Measurements from ENCODE around the gene TCL1A. TPM values are rescaled to one million over a fixed set of nuclear protein-coding genes. Genes with fewer than 3 reads are reported as not detected.
"Not testable (repeated sequence)": the region's sequence is repeated elsewhere in the genome, so short reads cannot be mapped to it uniquely, and the experiment has no call there.

TCL1A gene, protein sequence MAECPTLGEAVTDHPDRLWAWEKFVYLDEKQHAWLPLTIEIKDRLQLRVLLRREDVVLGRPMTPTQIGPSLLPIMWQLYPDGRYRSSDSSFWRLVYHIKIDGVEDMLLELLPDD
- total RNA-seq = not detected

DNA sequence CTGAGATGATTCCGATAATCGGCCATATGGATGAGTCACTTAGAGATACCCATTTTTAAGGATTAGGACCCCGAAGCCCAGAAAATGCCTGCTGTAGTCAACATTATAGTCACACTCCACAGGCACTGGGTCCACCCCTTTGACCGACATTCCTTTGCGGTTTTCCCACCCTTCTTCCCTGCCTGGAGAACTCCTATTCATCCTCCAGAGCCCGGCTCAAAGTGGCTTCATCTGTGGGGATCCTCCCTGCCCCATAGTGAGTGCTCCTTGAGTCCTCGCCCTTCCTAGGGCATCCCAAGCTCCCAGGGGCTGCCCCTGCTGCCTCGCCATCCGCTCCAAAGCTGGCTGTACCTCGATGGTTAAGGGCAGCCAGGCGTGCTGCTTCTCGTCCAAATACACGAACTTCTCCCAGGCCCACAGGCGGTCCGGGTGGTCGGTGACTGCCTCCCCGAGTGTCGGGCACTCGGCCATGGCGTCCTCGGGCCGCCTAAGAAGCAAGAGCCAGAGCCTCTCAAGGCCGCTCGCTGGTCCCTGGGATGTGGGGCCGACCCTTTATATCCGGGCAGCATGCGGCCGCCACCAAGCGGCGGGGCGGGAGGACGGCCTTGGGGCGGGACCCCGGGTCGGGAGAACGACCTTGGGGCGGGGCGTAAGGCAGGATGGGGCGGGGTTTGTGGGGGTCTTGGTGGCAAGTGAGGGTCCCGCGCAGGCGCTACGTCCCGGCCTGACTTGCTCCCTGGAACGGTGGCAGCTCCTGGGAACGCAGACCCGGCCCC is at the start of gene TCL1A:
Gene TCL1A (minus strand): TSS at position 530 of the 776 bp plus-strand sequence. CDS start 59 bp downstream, at position 471.
- Mint-ChIP-seq H3K27me3 (peaks cover 29% of the 10 kb centered on the region), H3K9me3 (ENCODE audit: low read depth) (no peaks in the 10 kb centered on the region), H3K27ac (no peak within 1 kb of the TSS), H3K4me1 (no peaks in the 10 kb centered on the region), H3K36me3 (no peaks in the 10 kb centered on the region), H3K4me3 (no peak within 1 kb of the TSS)
- CTCF ChIA-PET = no interaction called here
- ATAC-seq (no peak), DNase-seq (no peak)

DNA sequence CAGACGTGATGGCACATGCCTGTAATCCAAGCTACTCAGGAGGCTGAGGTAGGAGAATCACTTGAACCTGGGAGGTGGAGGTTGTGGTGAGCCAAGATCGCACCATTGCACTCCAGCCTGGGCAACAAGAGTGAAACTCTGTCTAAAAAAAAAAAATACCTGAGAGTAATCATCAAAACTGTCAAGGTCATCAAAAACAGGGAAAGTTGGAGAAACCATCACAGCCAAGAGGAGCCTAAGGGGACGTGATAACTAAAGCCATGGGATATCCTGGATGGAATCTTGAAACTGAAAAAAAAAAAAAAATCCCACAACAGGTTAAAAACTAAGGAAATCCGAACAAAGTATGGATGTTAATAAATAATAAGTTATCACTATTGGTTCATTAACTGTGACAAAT is 49.1 kb upstream of the TCL1A start:
- H3K36me3 Mint-ChIP-seq; ATAC-seq; H3K4me3 Mint-ChIP-seq; H3K4me1 Mint-ChIP-seq; CTCF ChIA-PET; H3K9me3 Mint-ChIP-seq (ENCODE audit: low read depth); H3K27ac Mint-ChIP-seq; DNase-seq: not testable (repeated sequence)
- peaks cover 10% of the 10 kb centered on the region for H3K27me3 Mint-ChIP-seq

- CTCF ChIA-PET = interaction anchor here (3.8 kb wide), 1 partner anchor 13 kb away, joined by 13 read pairs; no protein-coding TSS in a partner anchor
- Mint-ChIP-seq H3K9me3 (ENCODE audit: low read depth) (no peaks in the 10 kb centered on the region), H3K4me1 (no peaks in the 10 kb centered on the region), H3K36me3 (no peaks in the 10 kb centered on the region), H3K27ac (no peak overlapping the region), H3K4me3 (no peak overlapping the region), H3K27me3 (peaks cover 7% of the 10 kb centered on the region)
- no peak for DNase-seq
- ATAC-seq = no peak
These were observed 47.5 kb upstream of the TCL1A start for GRCh38 chr14:95761436-95761835.

GRCh38 chr14:95760596-95760995 is 46.7 kb upstream of the TCL1A start:
- DNase-seq (no peak), ATAC-seq (no peak)
- H3K9me3 Mint-ChIP-seq (ENCODE audit: low read depth) = no peaks in the 10 kb centered on the region
- H3K27me3 Mint-ChIP-seq = peaks cover 7% of the 10 kb centered on the region
- no peaks in the 10 kb centered on the region for H3K4me1 Mint-ChIP-seq
- no peak overlapping the region for H3K4me3 Mint-ChIP-seq
- CTCF ChIA-PET = interaction anchor here (3.8 kb wide), 1 partner anchor 14 kb away, joined by 13 read pairs; no protein-coding TSS in a partner anchor
- H3K36me3 Mint-ChIP-seq = no peaks in the 10 kb centered on the region
- no peak overlapping the region for H3K27ac Mint-ChIP-seq

DNA sequence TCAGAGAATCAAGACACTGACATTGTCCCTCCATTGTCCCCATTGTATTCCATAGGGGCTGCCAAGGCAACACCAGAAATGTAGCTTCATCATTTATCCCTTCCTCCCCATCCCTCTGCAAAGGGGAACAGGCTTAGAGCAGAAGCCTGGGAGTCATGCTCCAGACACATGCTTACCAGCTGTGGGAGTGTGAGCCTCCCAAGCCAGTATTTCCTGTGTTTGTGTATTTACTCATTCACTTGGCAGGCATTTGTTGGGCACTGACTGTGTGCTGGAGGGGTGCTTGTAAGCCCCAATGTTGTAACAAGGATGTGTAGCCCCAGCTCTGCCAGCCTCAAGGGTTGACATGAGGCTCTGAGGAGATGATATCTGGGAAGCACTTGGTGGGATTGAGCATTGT is 46.0 kb upstream of the TCL1A start:
- no peak overlapping the region for H3K27ac Mint-ChIP-seq
- no peak overlapping the region for H3K4me3 Mint-ChIP-seq
- ATAC-seq = no peak
- CTCF ChIA-PET = interaction anchor here (3.8 kb wide), 1 partner anchor 15 kb away, joined by 13 read pairs; no protein-coding TSS in a partner anchor
- no peaks in the 10 kb centered on the region for H3K4me1 Mint-ChIP-seq
- no peak for DNase-seq
- H3K9me3 Mint-ChIP-seq (ENCODE audit: low read depth) = no peaks in the 10 kb centered on the region
- peaks cover 7% of the 10 kb centered on the region for H3K27me3 Mint-ChIP-seq
- no peaks in the 10 kb centered on the region for H3K36me3 Mint-ChIP-seq

- Mint-ChIP-seq H3K36me3 (no peaks in the 10 kb centered on the region), H3K27ac (no peak overlapping the region), H3K4me3 (no peak overlapping the region), H3K9me3 (ENCODE audit: low read depth) (no peaks in the 10 kb centered on the region), H3K27me3 (peaks cover 7% of the 10 kb centered on the region), H3K4me1 (no peaks in the 10 kb centered on the region)
- DNase-seq = no peak
- CTCF ChIA-PET = interaction anchor here (3.8 kb wide), 1 partner anchor 17 kb away, joined by 13 read pairs; no protein-coding TSS in a partner anchor
- no peak for ATAC-seq
These were observed 44.4 kb upstream of the TCL1A start for GRCh38 chr14:95758331-95758730.

GRCh38 chr14:95756751-95757150 is 42.8 kb upstream of the TCL1A start:
- peaks cover 9% of the 10 kb centered on the region for H3K27me3 Mint-ChIP-seq
- no peak for DNase-seq
- no peak overlapping the region for H3K27ac Mint-ChIP-seq
- no peaks in the 10 kb centered on the region for H3K4me1 Mint-ChIP-seq
- CTCF ChIA-PET = no interaction called here
- ATAC-seq = no peak
- no peak overlapping the region for H3K4me3 Mint-ChIP-seq
- H3K9me3 Mint-ChIP-seq (ENCODE audit: low read depth) = no peaks in the 10 kb centered on the region
- H3K36me3 Mint-ChIP-seq = no peaks in the 10 kb centered on the region

DNA sequence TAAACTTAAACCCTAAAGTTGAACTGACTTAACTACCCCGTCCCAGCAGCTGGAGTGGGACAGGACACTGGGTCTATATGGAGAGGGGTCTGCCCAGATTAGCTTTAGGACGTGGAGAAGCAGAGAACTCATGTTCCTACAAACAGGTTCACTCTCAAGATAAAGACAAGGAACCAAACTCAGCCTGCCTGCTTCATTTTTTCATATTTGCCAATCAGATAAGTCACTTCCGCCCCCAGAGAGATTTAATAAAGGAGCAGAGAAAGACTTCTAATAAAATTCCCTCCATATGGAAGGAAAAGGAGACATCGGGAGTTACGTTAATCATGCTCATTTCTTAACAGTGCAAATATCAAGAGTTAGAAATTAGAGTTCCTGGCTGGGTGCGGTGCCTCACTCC is 42.2 kb upstream of the TCL1A start:
- no peak for DNase-seq
- H3K36me3 Mint-ChIP-seq = no peaks in the 10 kb centered on the region
- ATAC-seq = no peak
- H3K4me3 Mint-ChIP-seq = no peak overlapping the region
- H3K4me1 Mint-ChIP-seq = no peaks in the 10 kb centered on the region
- peaks cover 5% of the 10 kb centered on the region for H3K27me3 Mint-ChIP-seq
- no peak overlapping the region for H3K27ac Mint-ChIP-seq
- CTCF ChIA-PET = no interaction called here
- no peaks in the 10 kb centered on the region for H3K9me3 Mint-ChIP-seq (ENCODE audit: low read depth)

GRCh38 chr14:95741781-95742180 is 27.9 kb upstream of the TCL1A start:
- Mint-ChIP-seq H3K27ac (no peak overlapping the region), H3K9me3 (ENCODE audit: low read depth) (peaks cover 5% of the 10 kb centered on the region), H3K27me3 (no peaks in the 10 kb centered on the region), H3K4me3 (no peak overlapping the region), H3K36me3 (peaks cover 4% of the 10 kb centered on the region), H3K4me1 (peaks cover 7% of the 10 kb centered on the region)
- no peak for DNase-seq
- CTCF ChIA-PET = no interaction called here
- ATAC-seq = no peak

- H3K27me3 Mint-ChIP-seq = no peaks in the 10 kb centered on the region
- CTCF ChIA-PET = no interaction called here
- peaks cover 5% of the 10 kb centered on the region for H3K9me3 Mint-ChIP-seq (ENCODE audit: low read depth)
- peaks cover 4% of the 10 kb centered on the region for H3K36me3 Mint-ChIP-seq
- no peak overlapping the region for H3K27ac Mint-ChIP-seq
- H3K4me3 Mint-ChIP-seq = no peak overlapping the region
- ATAC-seq (no peak), DNase-seq (no peak)
- H3K4me1 Mint-ChIP-seq = peaks cover 7% of the 10 kb centered on the region
These were observed 27.1 kb upstream of the TCL1A start for GRCh38 chr14:95741038-95741490.

- Mint-ChIP-seq H3K27ac (no peak overlapping the region), H3K36me3 (peaks cover 4% of the 10 kb centered on the region), H3K9me3 (ENCODE audit: low read depth) (peaks cover 5% of the 10 kb centered on the region), H3K4me3 (no peak overlapping the region), H3K27me3 (peaks cover 2% of the 10 kb centered on the region), H3K4me1 (peaks cover 7% of the 10 kb centered on the region)
- CTCF ChIA-PET = no interaction called here
- ATAC-seq = no peak
- DNase-seq = no peak
These were observed 25.4 kb upstream of the TCL1A start for GRCh38 chr14:95739356-95739755.

- peaks cover 15% of the 10 kb centered on the region for H3K27me3 Mint-ChIP-seq
- H3K27ac Mint-ChIP-seq = no peak overlapping the region
- DNase-seq (no peak), ATAC-seq (no peak)
- CTCF ChIA-PET = no interaction called here
- H3K9me3 Mint-ChIP-seq (ENCODE audit: low read depth) = no peaks in the 10 kb centered on the region
- H3K4me1 Mint-ChIP-seq = peaks cover 13% of the 10 kb centered on the region
- H3K36me3 Mint-ChIP-seq = no peaks in the 10 kb centered on the region
- H3K4me3 Mint-ChIP-seq = no peak overlapping the region
These were observed 19.3 kb upstream of the TCL1A start for GRCh38 chr14:95733212-95733611.

DNA sequence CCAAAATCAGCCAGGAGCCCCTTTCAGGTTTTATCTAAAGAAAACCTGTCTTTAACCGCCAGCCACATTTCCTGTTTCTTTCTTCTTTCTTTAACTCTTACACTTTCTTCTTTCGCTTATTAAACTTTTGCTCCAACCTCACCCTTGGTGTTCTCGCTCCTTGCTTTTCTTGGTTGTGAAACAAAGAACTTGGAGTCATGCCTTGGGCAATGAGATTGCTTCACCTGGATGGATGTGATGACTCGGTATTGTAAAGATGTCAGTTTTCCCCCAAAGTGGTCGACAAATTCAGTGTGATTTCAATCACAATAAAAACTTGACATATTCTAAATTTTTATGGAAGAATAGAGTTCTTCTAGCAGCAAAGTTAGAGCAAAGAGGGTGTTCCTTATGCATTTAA is 16.2 kb upstream of the TCL1A start:
- no peak for DNase-seq
- Mint-ChIP-seq H3K9me3 (ENCODE audit: low read depth) (no peaks in the 10 kb centered on the region), H3K27me3 (peaks cover 16% of the 10 kb centered on the region), H3K27ac (no peak overlapping the region), H3K36me3 (no peaks in the 10 kb centered on the region), H3K4me1 (peaks cover 13% of the 10 kb centered on the region), H3K4me3 (no peak overlapping the region)
- CTCF ChIA-PET = no interaction called here
- no peak for ATAC-seq

DNA sequence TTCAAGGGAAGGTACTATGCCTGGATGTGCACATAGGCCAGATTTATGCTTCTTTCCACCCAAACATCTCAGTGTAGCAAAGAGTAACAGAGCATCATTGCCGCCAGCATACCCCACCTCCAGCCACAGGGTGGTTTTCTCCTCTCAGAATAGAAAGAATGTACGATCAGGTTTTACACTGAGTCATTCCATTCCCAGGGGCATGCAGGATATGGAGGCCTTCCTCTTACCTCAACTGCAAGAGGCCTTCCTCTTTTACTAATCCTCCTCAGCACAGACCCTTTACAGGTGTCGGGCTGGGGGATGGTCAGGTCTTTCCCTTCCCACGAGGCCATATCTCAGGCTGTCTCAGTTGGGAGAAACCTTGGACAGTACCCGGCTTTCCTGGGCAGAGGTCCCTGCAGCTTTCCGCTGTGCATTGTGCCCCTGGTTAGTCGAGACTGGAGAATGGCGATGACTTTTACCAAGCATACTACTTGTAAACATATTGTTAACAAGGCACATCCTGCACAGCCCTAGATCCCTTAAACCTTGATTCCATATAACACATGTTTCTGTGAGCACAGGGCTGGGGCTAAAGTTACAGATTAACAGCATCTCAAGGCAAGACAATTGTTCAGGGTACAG is 15.6 kb upstream of the TCL1A start:
- H3K9me3 Mint-ChIP-seq (ENCODE audit: low read depth); H3K27ac Mint-ChIP-seq; ATAC-seq; H3K4me3 Mint-ChIP-seq; DNase-seq; CTCF ChIA-PET; H3K36me3 Mint-ChIP-seq: not testable (repeated sequence)
- Mint-ChIP-seq H3K4me1 (peaks cover 13% of the 10 kb centered on the region), H3K27me3 (peaks cover 16% of the 10 kb centered on the region)

Measured in activated CD8-positive, alpha-beta memory T cell treated with anti-CD3 and anti-CD28 coated beads, Interleukin-2, amount 10 ng/mL, durations not matched to agents 7 days and 5 days (primary cell).